GM19324 (cell line): Measurements from ENCODE around the gene PTP4A2.
"Not testable (repeated sequence)": the region's sequence is repeated elsewhere in the genome, so short reads cannot be mapped to it uniquely, and the experiment has no call there.

Experiments used
- ATAC-seq: cut with Tn5 transposase; IDR thresholded peaks from one replicate; pipeline ENCODE4 v1.9.1; 2021; ENCODE audit warnings: mild to moderate bottlenecking, moderate library complexity; ENCODE audit not compliant: unreplicated experiment, low FRiP score

PTP4A2 gene

GRCh38 chr1:31895474-31896198 is 42.5 kb downstream of the PTP4A2 start:
- ATAC-seq = not testable (repeated sequence)

DNA sequence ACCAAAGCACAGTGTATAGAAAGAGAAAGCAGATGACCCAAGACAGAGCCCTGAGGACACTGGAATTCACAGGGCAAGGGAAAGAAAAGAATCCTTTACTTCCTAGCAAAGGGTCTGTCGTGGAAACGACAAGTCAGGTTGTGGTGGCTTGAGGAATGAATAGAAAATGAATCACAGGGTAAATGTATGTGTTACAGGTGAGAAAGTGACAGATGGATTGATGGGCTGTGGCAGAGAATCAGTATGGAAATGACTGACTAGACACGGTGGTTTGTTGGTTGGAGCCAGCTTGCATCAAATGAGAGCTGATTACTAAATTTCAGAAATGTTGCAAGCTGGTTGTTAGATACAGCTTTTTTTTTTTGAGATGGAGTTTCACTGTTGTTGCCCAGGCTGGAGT is 46.9 kb downstream of the PTP4A2 start:
- no peak for ATAC-seq

DNA sequence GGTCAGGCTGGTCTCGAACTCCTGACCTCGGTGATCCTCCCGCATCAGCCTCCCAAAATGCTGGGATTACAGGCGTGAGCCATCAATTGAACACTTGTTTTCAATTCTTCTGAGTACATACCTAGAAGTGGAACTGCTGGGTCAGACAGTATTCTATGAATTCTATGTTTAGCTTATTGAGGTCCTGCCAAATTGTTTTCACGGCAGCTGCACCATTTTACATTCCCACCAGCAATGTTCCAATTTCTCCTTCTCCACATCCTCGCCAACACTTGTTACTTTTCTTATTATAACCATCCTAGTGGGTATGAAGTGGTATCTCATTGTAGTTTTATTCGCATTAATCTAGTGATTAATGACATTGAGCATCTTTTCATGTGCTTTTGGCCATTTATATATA is 49.9 kb downstream of the PTP4A2 start:
- ATAC-seq = no peak

- ATAC-seq = no peak
Measured at GRCh38 chr1:31886866-31887265, 51.3 kb downstream of the PTP4A2 start.

GRCh38 chr1:31885851-31886250 is 52.3 kb downstream of the PTP4A2 start:
- ATAC-seq = no peak

GRCh38 chr1:31883357-31883942 is 54.7 kb downstream of the PTP4A2 start:
- ATAC-seq = no peak

DNA sequence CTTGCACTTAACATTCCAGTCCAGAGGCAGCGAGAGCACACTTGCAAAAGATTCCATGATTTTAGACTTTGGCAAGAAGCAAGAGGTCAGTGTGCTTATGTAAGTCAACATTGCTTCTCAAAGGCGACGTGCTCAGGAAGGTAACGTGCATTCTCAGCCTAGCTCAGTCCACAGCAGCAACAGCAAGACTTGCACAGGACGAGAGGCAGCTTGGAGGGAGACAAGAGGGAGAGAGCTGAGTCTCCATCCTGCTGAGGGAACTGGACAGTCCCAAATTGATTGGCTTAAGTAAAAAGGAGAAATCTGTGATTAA is 56.5 kb downstream of the PTP4A2 start:
- ATAC-seq = no peak

- no peak for ATAC-seq
Measured at GRCh38 chr1:31880957-31881687, 57.0 kb downstream of the PTP4A2 start.

- ATAC-seq = no peak
Measured at GRCh38 chr1:31879981-31880608, 58.1 kb downstream of the PTP4A2 start.

GRCh38 chr1:31878058-31878457 is 60.1 kb downstream of the PTP4A2 start:
- ATAC-seq = no peak

DNA sequence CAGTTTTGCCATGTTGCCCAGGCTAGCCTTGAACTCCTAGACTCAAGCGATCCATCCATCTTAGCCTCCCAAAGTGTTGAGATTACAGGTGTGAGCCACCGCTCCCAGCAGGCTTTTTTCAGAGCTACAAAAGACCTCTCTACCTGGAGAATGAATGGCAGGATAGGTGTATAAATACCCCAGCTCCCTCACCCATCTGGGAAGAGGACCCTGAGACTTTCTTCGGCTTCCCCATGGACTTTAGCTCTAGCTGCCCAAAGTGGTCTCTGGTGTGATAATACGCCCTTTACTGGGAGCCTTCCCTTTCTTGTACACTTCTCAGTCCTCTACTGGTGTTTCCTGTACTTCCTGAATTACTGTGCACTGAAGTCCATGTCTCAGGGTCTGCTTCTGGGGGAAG is 60.6 kb downstream of the PTP4A2 start:
- no peak for ATAC-seq

DNA sequence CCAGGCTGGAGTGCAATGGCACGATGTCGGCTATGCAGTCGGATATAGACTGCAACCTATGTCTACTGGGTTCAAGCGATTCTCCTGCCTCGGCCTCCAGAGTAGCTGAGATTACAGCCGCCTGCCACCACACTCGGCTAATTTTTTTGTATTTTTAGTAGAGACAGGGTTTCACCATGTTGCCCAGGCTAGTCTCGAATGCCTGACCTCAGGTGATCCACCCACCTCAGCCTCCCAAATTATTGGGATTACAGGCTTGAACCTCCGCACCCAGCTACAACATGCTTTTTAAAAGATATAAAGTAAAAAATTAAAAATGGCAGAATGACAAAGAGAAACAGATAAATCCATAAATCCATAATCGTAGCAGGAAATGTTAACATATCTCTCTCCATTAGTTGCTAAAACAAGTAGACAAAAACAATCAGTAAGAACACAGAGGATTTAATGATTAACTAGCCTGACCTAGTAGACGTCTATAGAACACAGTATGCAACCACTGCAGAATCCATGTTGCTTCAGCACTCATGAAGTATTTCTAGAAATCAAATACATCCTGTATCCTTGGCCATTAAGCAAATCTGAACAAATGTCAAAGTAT is 62.4 kb downstream of the PTP4A2 start:
- no peak for ATAC-seq

GRCh38 chr1:31874942-31875341 is 63.2 kb downstream of the PTP4A2 start:
- no peak for ATAC-seq

GRCh38 chr1:31872658-31873636 is 65.2 kb downstream of the PTP4A2 start:
- no peak for ATAC-seq

DNA sequence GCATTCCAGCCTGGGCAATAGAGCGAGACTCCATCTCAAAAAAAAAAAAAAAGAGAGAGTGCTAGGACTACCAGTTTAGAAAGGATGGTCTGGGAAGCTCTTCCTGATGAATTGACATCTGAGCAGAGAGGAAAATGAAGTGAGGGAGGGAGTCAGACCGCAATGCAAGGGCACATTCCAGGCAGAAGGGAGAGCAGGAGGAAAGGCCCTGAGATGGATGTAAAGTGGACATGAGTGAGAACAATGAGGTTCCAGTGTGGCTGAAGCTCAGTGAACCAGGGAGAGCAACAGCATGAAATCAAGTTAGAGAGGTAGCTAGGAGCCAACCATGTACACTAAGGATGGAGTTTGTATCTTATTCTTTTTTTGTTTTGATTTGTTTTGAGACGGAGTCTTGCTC is 66.5 kb downstream of the PTP4A2 start:
- ATAC-seq = no peak

GRCh38 chr1:31870086-31870736 is 68.0 kb downstream of the PTP4A2 start:
- ATAC-seq = no peak

DNA sequence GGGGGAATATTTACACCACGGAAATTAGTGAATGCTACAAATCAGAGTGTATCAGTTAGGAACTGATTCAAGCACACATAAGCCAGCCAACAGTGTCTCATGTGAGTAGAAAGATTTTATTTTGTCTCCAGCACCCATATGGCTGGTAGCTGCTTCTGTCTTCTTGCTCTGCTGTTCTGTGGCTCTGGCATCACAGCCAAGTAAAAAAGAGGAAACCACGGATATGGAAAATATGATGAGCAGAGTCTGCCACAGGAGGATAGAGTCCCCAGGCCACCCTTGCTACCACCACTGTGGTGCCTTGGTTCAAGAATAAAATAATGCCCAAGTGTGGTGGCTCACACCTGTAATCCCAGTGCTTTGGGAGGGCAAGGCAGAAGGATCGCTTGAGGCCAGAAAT is 68.7 kb downstream of the PTP4A2 start:
- no peak for ATAC-seq

DNA sequence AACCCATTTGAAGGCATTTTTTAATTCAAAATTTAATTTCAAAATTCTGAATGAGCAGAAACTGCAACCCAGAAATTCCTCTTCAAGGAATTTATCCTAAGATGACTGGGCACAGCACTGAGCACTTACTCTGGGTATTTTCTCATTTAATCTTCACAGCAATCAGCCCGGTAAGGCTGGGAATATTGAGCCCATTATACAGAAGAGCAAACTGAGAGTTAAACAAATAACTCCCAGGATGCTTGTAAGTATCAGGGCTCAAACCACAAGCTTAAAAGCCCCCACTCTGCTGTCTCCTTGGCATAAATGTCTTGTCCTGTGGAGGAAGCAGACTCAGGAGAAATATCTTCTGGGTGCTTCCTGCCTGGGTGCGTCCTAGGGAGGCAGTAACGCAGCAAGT is 69.3 kb downstream of the PTP4A2 start:
- no peak for ATAC-seq

DNA sequence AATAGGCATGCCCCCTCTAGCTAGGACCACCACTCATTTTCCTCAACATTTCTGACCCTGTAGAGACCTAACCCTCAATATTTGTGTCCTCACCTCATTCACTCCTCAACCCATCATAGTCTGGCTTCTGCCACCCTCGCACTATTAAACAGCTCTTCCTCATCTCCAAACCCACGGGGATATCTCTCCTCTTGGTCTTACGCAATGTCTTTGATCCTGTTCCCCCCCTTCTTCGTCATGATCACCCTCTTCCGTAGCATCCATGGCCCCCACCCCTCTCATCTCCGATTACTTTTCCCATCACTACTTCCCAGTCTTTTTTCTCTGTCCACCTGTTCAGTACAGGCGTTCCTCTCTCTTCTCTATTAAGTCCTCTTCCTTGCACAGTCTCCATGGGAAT is 70.6 kb downstream of the PTP4A2 start:
- ATAC-seq = no peak
